ENCODE data around the gene PAN3. TPM values are rescaled to one million over a fixed set of nuclear protein-coding genes. Genes with fewer than 3 reads are reported as not detected.

Gene PAN3, protein sequence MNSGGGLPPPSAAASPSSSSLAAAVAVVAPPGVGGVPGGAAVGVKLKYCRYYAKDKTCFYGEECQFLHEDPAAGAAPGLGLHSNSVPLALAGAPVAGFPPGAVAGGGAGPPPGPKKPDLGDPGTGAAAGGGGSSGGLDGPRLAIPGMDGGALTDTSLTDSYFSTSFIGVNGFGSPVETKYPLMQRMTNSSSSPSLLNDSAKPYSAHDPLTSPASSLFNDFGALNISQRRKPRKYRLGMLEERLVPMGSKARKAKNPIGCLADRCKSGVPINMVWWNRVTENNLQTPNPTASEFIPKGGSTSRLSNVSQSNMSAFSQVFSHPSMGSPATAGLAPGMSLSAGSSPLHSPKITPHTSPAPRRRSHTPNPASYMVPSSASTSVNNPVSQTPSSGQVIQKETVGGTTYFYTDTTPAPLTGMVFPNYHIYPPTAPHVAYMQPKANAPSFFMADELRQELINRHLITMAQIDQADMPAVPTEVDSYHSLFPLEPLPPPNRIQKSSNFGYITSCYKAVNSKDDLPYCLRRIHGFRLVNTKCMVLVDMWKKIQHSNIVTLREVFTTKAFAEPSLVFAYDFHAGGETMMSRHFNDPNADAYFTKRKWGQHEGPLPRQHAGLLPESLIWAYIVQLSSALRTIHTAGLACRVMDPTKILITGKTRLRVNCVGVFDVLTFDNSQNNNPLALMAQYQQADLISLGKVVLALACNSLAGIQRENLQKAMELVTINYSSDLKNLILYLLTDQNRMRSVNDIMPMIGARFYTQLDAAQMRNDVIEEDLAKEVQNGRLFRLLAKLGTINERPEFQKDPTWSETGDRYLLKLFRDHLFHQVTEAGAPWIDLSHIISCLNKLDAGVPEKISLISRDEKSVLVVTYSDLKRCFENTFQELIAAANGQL
- 11.6 and 16.5 TPM in 2 replicates for total RNA-seq

DNA sequence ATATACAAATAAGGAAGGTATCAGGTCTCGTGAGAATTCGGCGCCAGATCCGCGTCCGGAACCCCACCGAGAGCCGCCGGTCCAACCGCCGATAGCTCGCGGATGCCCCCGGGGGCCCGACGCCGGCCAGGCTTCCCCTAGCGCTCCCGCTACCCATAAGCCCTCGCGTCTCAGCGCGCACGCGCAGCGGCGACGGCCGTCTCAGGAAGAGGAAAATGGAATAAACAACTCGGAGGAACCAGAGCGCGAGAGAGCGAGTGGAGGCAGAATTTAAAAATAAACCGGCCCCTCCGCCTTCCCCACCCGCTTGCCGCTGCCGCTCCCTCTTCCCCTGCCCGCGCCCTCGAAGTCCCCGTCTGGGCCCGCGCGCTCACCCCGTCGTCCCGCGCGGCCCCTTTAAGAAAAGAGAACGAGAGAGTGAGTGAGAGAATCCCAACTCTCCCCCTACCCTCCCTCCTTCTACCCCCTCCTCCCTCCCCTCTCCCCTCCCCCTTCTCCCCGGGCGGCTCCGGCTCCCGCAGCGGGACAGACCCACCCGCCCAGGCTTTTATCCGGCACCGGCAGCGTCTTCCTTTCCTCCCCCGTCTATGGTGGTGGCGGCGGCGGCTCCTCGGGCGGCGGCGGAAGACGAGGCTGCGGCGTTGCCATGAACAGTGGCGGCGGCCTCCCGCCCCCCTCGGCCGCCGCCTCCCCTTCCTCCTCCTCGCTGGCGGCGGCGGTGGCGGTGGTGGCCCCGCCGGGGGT, at the start of gene PAN3:
Gene PAN3, plus strand, starts transcription at position 534 of the 744 bp plus-strand sequence. Its CDS starts 113 bp downstream, at position 647.

DNA sequence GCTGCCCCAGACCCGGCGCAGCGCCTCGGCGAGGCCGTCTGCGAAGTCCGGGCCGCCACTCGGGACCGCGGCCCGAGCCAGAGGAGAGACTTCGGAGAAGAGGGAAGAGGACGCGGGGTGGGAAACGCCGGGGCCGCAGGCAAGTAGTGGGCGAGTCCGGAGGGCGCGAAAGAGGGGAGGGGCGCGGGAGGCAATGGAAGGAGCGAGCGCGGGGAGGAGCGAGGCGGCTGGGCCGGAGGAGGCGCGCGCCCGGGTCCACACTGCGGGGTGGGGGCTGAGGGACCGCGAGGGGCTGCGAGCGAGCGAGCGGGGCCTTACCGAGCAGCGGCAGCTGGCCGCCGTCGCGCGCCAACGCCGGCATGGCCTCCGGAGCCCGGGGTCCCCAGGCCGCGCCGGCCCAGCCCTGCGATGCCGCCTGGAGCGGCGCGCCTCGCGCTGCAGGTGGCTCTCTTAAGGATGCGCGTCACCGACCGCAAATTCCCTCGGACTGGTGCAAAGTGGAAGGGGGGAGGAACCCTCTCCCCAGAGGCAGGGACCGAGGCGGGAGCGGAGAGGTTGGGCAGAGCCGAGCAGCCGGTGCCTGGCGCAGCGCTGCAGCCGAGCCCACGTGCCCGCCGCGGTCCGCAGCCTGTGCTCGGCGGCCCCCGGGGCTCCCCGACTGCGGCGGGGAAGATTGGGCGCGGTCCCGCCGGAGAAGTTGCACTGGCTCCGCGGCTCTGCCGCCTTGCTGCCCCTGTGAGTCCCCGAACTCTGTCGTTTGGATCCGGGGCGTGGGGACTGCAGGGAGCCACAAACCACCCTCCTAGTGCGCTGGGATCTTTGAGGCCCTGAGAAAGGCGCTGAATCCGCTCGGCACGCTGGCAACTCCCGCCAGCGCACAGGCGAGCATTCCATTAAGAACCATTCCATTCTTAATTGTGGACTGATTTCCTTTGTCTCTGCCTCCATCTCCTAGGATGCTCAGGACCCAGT, 37.9 kb upstream of the PAN3 start, which contains the start of gene FLT3:
Gene FLT3, minus strand, starts transcription at position 427 of the 972 bp plus-strand sequence. Its CDS starts 66 bp downstream, at position 361.

Other genes with a start within 250 kb of the PAN3 start
- gene PDX1, start 218.5 kb upstream of the PAN3 start, total RNA-seq, result not detected in 2 replicates
- not detected in 2 replicates for gene CDX2, start 169.2 kb upstream of the PAN3 start, total RNA-seq
- not detected in 2 replicates for gene URAD, start 149.9 kb upstream of the PAN3 start, total RNA-seq
- gene FLT3, start 38.0 kb upstream of the PAN3 start, total RNA-seq, result 0.16 and 0.38 TPM in 2 replicates

Data from mesangial cell (primary cell).